Gastroesophageal sphincter (tissue), 3 donors: ENCODE data around the gene WNT1.

Experiments used
- EP300 ChIP-seq: sonication (generic); formaldehyde crosslinking; IDR thresholded peaks from one replicate; pipeline ENCODE4 v1.6.1; 2017; ENCODE audit warnings: antibody characterized with exemption, mild to moderate bottlenecking
- POLR2AphosphoS5 ChIP-seq: sonication (generic); formaldehyde crosslinking; IDR thresholded peaks from one replicate; pipeline ENCODE4 v1.6.1; 2017; ENCODE audit warnings: antibody characterized with exemption
- TF ChIP-seq, protein P1 (sequence below), 4 experiments: fragments of 200-600 bp in 2 of 4; fragments of 450-650 bp in 2 of 4; sonication (generic) in 1 of 4; IDR thresholded peaks; one replicate each; pipeline ENCODE4 v1.5.1; 2017 to 2019; ENCODE audit warnings: antibody characterized with exemption in 4 of 4, mild to moderate bottlenecking in 2 of 4, moderate library complexity in 2 of 4

DNA sequence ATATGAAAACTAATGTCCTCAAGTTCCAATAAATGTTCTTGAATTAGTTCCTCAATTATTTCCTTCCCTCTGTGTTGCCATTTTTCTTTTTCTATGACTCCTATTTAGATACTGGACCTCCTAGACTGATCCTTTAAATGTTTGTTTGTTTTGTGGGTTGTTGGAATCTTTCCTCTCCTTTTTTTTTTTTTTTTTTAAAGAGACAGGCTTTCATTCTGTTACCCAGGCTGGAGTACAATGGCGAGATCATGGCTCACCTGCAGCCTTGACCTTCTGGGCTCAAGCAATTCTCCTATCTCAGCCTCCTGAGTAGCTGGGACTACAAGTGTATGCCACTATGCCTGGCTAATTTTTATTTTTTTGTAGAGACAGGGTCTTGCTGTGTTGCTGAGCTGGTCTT, 30.8 kb downstream of the WNT1 start:
- TF ChIP-seq, protein P1, sequence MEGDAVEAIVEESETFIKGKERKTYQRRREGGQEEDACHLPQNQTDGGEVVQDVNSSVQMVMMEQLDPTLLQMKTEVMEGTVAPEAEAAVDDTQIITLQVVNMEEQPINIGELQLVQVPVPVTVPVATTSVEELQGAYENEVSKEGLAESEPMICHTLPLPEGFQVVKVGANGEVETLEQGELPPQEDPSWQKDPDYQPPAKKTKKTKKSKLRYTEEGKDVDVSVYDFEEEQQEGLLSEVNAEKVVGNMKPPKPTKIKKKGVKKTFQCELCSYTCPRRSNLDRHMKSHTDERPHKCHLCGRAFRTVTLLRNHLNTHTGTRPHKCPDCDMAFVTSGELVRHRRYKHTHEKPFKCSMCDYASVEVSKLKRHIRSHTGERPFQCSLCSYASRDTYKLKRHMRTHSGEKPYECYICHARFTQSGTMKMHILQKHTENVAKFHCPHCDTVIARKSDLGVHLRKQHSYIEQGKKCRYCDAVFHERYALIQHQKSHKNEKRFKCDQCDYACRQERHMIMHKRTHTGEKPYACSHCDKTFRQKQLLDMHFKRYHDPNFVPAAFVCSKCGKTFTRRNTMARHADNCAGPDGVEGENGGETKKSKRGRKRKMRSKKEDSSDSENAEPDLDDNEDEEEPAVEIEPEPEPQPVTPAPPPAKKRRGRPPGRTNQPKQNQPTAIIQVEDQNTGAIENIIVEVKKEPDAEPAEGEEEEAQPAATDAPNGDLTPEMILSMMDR (IDR thresholded peaks at IDR 0.05), result no peak
- TF ChIP-seq EP300 (no peak), POLR2AphosphoS5 (no peak)
